C4-2B (cell line): Measurements from ENCODE around the gene UBE3C.

ENCODE experiments used
- H3K27ac ChIP-seq: fragments of 450-650 bp; 2 replicates; pipeline ENCODE4 v1.5.1; 2017
- ZFX ChIP-seq: fragments of 450-650 bp; IDR thresholded peaks from 2 replicates; pipeline ENCODE4 v1.6.1; 2017
- TF ChIP-seq, protein P1 (sequence below): fragments of 450-650 bp; conservative IDR thresholded peaks from 2 replicates; pipeline ENCODE4 v1.5.1; 2017; ENCODE audit warnings: mild to moderate bottlenecking

Gene UBE3C

DNA sequence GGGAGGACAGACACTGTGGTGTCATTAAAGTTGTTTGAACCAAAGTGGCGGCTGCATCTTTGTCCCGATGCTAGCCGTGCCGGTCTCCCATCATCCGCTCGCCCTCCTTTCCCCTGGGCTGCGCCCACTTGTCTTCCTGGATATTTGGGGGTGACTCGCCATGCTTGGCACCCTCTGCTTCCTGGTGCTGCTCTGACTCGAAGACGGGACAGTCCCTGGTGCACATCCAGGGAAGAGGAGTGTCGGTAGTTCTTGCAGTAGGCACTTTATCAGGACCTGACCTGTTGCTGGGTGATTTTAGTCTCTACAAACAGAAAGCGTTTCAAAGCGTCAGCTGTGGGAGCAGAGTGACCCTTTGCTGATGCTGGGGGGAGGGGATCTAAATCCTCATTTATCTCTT, 129.8 kb downstream of the UBE3C start:
- no peak overlapping the region for H3K27ac ChIP-seq

GRCh38 chr7:157269341-157270059, 130.8 kb downstream of the UBE3C start:
- no peak for TF ChIP-seq ZFX
- TF ChIP-seq, protein P1, sequence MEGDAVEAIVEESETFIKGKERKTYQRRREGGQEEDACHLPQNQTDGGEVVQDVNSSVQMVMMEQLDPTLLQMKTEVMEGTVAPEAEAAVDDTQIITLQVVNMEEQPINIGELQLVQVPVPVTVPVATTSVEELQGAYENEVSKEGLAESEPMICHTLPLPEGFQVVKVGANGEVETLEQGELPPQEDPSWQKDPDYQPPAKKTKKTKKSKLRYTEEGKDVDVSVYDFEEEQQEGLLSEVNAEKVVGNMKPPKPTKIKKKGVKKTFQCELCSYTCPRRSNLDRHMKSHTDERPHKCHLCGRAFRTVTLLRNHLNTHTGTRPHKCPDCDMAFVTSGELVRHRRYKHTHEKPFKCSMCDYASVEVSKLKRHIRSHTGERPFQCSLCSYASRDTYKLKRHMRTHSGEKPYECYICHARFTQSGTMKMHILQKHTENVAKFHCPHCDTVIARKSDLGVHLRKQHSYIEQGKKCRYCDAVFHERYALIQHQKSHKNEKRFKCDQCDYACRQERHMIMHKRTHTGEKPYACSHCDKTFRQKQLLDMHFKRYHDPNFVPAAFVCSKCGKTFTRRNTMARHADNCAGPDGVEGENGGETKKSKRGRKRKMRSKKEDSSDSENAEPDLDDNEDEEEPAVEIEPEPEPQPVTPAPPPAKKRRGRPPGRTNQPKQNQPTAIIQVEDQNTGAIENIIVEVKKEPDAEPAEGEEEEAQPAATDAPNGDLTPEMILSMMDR = no peak
- peak overlapping the region; percentile 18 for H3K27ac ChIP-seq

More for the DNA sequence above, 129.8 kb downstream of the UBE3C start:
- TF ChIP-seq ZFX = no peak
- TF ChIP-seq, protein P1 = no peak

GRCh38 chr7:157270060-157270444, 131.3 kb downstream of the UBE3C start:
- TF ChIP-seq ZFX = no peak
- TF ChIP-seq, protein P1 = no peak
- peak overlapping the region; percentile 18 for H3K27ac ChIP-seq

- H3K27ac ChIP-seq = peak overlapping the region; percentile 17; the same call in 1 of the 2 replicates
- TF ChIP-seq ZFX = no peak
- TF ChIP-seq, protein P1 = no peak
These were observed 132.7 kb downstream of the UBE3C start for GRCh38 chr7:157271315-157271990.

DNA sequence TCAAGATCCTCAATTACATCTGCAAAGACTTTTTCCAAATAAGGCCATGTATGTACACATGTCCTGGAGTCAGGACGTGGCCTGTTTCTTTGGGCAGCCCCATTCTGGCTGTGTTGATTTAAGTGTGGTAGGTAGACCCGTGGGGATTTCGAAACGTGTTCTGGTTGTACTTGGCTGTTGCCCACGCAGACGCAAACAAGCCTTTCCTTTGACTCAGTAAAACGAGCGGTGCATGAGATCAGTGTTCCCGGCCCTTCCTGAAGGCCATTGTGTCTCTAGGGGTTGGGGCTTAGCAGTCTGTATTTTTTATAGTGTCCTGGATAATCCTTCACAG, 133.2 kb downstream of the UBE3C start:
- TF ChIP-seq ZFX = no peak
- TF ChIP-seq, protein P1 = no peak
- H3K27ac ChIP-seq = peak overlapping the region; percentile 17

DNA sequence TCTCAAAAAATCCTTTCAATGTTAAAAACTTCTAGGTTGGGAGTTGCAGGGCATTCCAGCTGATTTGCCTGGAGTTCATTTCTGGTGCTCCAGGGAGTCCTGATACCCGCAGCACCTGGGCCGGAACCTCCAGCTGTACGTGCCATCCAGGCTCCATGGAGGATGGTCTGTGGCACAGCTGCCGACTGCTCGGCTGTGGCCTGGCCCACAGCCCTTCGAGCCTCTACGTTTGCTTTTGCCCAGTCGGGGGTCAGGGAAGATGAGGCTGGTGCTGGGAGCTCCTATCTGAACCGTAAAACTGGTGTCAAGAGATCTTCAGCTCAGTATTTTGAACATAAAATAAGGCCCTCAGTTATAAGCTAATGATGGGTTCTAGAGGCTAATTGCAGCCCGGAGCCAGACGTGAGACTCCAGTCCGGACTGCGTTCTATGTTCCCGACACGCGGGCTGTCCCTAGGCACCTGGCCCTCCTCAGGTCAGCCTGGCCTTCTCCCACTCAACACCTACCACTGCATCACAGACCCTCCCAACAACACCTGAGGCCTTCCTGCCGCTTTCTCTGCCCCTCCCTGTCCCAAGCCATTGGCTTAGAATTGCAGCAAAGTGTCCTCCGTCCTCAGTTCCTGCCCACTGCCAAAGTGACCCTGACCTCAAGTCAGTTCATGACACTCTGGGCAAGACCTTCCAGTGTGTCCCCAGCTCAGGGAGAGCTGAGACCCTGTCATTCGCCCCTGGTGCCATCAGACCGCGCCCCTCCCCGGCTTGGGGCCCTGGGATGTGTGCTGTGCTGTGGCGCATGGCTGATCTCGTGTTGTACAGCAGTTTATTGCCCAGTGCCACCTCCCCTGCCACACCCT, 133.9 kb downstream of the UBE3C start:
- TF ChIP-seq, protein P1 = no peak
- TF ChIP-seq ZFX = no peak
- H3K27ac ChIP-seq = peak overlapping the region; percentile 17
